GM19025 (cell line): ENCODE results near the gene CNOT6.

Experiments
- ATAC-seq: cut with Tn5 transposase; IDR thresholded peaks from one replicate; pipeline ENCODE4 v1.9.1; 2021; ENCODE audit warnings: mild to moderate bottlenecking, low read depth, moderate library complexity; ENCODE audit not compliant: unreplicated experiment

Gene CNOT6

DNA sequence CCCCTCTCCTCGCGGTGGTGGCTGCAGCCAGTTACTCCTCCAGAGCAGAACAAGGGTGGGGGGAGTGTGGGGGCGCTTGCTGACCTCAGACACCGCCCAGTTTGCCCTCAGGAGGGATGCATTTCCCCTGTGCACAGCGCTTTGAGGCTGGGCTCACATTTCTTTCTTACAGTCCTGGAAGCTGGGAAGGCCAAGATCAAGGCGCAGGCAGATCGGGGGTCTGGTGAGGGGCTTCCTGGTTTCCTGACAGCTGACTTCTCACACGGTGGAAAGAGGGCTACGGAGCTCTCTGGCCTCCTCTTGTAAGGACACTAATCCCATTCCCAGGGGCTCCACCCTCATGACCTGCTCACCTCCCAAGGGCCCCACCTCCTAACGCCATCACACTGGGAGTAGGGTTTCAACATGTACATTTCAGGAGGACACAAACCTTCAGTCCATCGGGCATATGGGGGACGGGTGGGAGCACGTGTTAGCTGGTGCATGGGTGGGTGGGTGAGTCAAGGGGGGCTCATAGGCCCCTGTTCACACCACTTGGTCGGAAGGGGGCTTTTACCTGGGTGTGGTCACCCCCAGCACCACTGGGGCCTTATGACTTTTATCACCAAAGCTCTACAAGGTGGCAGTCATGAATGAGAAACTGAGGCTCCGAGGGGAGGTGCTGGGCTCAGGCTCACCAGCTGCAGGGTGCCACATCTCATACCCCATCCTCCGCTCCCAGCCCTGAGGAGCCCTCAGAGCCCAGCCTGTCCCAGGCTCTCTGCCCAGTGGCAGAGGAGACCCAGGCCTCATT is 104.8 kb downstream of the CNOT6 start:
- no peak for ATAC-seq

GRCh38 chr5:180599590-180599914 is 105.4 kb downstream of the CNOT6 start:
- ATAC-seq, result no peak

DNA sequence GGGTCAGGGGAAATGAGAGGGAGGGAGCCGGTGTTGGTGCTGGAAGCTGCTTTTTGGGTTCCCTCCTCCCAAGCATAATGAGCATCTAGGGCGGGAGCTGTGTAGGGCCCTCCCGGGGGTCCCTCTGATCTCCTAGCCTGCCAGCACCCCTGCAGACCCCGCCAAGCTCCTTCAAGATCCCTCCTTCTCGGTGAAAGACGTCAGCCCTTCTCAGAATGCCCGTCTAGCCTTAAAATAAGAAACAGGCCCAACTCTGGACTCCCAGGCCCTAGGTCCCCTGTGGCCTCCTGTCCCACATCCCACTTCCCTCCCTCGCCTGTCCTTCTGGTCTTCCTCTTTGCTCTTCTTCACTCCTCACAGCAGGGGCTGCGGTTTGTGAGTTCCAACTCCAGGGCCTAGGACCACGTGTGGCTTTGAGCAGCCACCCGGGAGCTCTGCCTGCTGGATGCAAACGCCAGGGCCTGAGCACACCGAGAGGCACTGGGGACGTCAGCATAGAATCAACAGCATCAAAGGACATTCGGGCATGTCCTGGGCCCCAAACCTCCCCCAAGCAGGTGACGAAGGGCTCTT is 105.9 kb downstream of the CNOT6 start:
- ATAC-seq, result no peak

DNA sequence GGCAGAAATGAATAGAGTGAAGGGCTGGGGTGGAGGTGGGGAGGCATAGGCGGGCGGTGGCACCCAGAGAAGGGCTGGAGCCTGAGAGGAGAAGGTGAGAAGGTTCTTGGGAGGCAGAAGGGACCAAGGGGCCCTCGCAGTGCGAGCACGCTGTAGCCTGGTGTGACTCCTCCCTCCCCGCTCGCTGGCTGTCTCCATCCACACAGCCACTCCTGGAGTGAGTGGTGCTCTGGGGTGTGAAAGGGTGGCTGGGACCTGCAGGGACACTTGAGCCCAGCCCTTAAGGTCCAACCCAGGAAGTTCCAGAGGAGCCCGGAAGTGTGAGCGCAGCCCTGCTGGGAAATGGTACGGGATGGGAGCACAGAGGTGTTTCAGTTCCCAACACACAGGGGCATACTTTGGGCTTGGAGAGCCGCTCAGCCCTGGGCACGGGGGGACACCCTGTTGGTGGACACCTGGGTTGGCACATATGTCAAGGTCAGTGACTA is 106.4 kb downstream of the CNOT6 start:
- no peak for ATAC-seq

- ATAC-seq, result no peak
Measured at GRCh38 chr5:180601591-180602480, 107.7 kb downstream of the CNOT6 start.

DNA sequence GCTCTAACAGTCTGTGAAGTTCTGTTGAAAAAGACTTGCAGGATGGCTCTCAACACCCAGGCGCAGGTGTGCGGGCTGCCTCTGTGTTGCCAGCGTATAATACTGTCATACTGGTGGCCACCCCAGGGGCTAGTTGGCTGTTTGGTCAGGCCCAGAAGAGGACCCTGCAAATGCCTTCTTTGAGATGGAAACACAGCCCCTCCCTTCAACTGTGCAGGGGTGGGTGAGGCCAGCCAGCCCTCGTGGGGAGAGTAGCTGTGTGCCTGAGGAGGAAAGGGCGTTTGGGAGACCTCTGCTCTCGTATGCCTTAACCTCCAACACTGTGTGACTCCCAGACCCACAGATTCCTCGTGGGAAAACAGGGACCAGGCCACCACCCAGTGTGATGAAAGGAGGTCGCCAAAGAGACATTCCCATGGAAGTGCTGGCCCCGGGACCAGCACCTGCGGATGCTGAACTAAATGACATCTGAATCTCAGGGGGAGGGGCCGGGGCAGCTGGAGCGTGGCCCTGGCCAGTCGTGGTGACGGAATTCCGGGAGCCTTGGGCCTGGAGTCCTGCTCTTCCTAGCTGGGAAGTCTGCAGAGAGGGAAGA is 108.4 kb downstream of the CNOT6 start:
- ATAC-seq, result no peak

DNA sequence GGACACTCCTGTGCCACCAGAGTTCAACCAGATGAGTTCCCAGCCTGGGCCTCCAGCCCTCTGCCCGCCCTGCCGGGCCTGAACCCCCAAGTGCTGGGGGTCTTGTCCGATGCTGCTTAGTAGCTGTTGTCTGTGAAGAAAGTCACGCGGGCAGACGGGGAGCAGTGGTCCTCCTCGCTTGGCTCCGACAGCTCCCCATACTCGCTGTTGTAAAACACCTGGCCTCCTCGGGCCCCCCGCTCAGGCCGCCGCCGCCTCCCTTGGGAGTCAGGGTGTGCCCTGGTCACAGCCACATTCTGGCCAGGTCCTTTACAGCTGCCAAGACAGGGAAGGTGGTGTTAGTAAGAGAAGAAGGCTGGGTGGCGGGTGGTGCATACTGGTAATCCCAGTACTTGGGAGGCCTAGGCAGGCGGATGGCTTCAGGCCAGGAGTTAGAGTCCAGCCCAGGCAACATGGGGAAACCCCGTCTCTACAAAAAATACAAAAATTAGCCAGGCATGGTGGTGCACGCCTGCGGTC is 109.0 kb downstream of the CNOT6 start:
- no peak for ATAC-seq

- no peak for ATAC-seq
Measured at GRCh38 chr5:180604271-180604670, 110.1 kb downstream of the CNOT6 start.

DNA sequence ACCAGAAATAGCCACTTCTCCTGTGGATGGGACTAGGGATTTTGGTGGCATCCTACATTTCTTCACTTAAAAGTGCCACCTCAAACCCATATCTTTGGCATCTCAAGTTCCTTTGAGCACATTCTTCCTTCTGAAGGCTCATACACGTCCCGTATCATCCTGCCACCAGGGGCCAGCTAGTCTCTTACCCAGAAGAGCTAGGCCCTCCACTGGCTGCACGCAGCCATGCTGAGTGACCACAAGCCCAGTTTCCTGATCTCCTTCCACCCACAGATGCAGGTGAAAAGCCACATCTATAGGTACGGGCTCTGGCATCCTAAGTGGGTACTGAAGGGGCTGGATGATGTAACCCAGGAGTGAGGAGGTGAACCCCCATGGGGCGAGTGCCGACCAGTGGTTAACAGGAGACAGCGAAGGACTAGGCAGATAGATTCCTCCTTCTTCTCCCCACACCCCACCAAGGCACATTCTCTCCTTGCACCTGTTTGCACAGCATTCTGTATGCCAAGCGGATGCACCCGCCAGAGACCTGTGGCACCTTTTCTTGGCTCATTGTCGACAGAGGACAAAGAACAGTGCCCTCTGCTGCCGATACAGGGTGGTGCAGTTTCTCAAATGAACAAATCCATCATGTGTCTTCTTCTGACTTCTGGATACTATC is 111.5 kb downstream of the CNOT6 start:
- ATAC-seq, result no peak

DNA sequence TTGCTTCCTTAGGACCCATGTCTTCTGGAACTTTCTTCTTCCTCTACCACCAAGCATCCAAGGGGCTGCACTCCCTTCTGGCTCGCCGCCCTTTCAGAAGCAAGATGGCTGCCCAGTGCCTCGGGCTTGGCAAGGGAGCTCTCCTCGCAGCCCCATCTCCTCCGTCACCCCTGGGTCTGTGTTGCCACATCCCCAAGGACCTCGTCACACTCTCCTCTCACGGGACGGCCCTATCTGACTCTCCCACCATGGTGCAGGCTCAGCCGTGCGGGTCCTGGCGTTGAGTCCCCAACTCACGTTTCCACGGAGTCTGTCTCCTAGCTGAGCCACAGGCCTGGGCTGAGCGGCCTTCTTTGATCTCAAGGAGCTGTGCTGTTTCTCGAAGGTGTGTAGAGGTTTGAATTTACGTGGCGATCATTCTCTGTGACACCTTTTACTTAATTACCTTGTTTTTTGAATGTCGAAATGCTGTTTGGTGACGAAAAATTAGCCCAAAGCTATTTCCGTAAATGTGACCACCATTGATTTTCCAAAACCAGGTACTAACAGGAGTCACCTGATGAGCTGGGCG is 112.1 kb downstream of the CNOT6 start:
- no peak for ATAC-seq

GRCh38 chr5:180607861-180608571 is 113.8 kb downstream of the CNOT6 start:
- no peak for ATAC-seq

- no peak for ATAC-seq
Measured at GRCh38 chr5:180608572-180609310, 114.6 kb downstream of the CNOT6 start.

GRCh38 chr5:180609386-180609785 is 115.2 kb downstream of the CNOT6 start:
- ATAC-seq, result no peak

DNA sequence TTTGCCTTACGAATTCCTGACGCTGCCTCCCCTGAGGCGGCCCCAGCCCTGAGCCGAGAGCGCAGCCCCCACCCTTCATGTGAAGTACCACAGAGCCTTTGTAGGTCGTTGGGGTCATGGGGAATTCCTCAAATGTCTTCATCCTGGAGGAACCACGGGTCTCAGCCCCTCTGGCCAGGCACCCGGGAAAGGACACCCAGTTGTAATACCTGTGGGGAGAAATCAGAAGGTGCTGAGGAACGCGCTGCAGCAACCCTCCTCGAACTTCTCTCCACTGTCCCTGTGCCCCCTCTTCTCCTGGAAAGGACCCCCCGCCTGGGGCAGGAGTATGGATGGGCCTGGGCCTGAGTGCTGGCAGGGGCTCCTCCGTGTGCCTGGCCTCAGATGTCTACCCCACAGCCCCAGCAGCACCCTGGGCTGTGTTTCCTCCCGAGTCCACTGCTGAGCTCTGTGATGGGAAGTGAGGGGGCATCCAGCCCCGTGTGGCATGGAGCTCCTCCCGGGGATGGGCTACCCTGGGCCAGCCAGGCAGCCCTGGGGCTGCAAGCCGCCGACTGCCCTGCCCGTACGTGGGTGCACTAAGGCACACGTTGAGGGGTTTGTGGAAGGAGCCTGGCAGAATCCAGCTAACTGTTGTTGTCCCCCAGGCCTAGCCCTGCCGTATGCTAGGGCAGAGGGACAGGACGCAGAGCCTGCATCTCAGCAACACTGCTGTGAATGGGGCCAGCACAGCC is 115.8 kb downstream of the CNOT6 start:
- ATAC-seq, result no peak

- ATAC-seq, result no peak
Measured at GRCh38 chr5:180611140-180611850, 117.1 kb downstream of the CNOT6 start.

- ATAC-seq, result no peak
Measured at GRCh38 chr5:180612683-180613082, 118.5 kb downstream of the CNOT6 start.

DNA sequence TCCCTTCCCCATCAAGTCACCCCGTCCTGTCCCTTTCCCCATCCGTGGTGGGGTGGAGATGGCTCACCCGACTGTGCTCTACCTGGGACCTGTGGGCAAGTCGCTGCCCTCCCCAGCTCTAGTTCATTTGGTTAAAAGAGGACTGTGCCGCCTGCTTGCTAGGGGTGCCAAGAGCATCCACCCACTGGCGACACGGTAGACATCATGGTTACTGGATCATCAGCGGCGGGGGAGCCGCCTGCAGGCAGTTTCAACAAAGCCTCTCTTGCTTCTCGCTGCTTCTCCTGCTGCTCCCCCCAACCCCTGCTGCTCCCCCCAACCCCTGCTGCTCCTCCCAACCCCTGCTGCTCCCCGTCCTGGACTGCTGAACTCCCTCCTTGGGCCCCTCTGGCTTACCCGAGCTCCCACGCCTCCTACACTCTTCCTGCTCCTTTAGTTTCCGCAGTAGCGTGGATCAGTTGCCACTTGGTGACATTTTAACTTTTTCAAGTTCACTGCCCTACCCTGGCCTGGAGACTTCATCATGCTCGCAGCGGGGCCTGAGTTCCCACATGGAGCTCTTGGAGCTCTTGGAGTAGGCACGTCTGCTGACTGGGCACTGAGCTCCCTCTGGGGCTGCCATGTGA is 119.1 kb downstream of the CNOT6 start:
- ATAC-seq, result no peak
